ENCODE results near the gene SLC15A4.

DNA sequence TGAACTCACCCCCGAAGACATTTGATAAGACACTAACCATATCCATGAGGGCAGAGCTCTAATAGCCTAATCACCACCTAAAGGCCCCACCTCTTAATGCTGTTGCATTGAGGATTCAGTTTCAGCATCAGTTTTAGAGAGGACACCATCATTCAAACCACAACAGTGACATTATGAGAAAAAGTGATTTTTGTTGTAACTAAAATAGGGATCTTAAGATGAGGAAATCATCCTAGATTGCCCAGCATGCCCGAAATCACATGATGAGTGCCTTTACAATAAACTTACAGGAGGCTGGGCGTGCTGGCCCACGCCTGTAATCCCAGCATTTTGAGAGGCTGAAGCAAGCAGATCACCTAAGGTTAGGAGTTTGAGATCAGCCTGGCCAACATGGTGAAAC lies 19.8 kb upstream of the SLC15A4 start:
- TF ChIP-seq POLR2A (IDR thresholded peaks at IDR 0.05; ENCODE audit: low read length): no peak
- TF ChIP-seq GATA1 (IDR thresholded peaks at IDR 0.05; ENCODE audit: low read depth, low read length): no peak
